Heart left ventricle (tissue), 16 donors: ENCODE results near the gene PDE1A. TPM values are rescaled to one million over a fixed set of nuclear protein-coding genes. Genes with fewer than 3 reads are reported as not detected.

ENCODE experiments used
- ATAC-seq, 4 donors: fragments of 200-7000 bp; cut with Tn5 transposase; one replicate each; pipeline ENCODE4 v1.9.1; 2020 to 2022; ENCODE audit warnings: moderate library complexity in 4 of 4, mild to moderate bottlenecking in 3 of 4, moderate number of reproducible peaks in 1 of 4
- DNase-seq, 5 donors: peaks; one replicate each; pipeline ENCODE4 v3.0.0-alpha.2; 2020
- H3K27ac ChIP-seq, 12 donors: fragments of 200-600 bp; sonication (generic) in 4 of 12; one replicate each; pipeline versions ENCODE4 v1.5.0 to v1.8.0; 2016 to 2022; ENCODE audit warnings: mild to moderate bottlenecking in 2 of 12
- H3K27me3 ChIP-seq, 9 donors: fragments of 200-600 bp; sonication (generic) in 2 of 9; one replicate each; pipeline versions ENCODE4 v1.5.1 to v1.8.0; 2016 to 2022; ENCODE audit warnings: mild to moderate bottlenecking in 3 of 9
- H3K36me3 ChIP-seq, 9 donors: fragments of 200-600 bp; sonication (generic) in 2 of 9; one replicate each; pipeline versions ENCODE4 v1.5.0 to v1.8.0; 2018 to 2022; ENCODE audit warnings: mild to moderate bottlenecking in 2 of 9
- H3K4me1 ChIP-seq, 12 donors: fragments of 200-600 bp; sonication (generic) in 4 of 12; one replicate each; pipeline versions ENCODE4 v1.5.0 to v1.8.0; 2016 to 2022; ENCODE audit warnings: mild to moderate bottlenecking in 3 of 12
- H3K4me3 ChIP-seq, 12 donors: fragments of 200-600 bp; sonication (generic) in 4 of 12; one replicate each; pipeline versions ENCODE4 v1.5.0 to v1.8.0; 2017 to 2022; ENCODE audit warnings: mild to moderate bottlenecking in 9 of 12, moderate library complexity in 4 of 12
- H3K9me3 ChIP-seq, 12 donors: fragments of 200-600 bp; sonication (generic) in 4 of 12; one replicate each; pipeline versions ENCODE4 v1.5.0 to v1.8.0; 2016 to 2022; ENCODE audit warnings: mild to moderate bottlenecking in 1 of 12
- CTCF ChIP-seq, 12 donors: fragments of 200-600 bp; sonication (generic) in 4 of 12; IDR thresholded peaks; one replicate each; pipeline versions ENCODE4 v1.5.0 to v1.8.0; 2018 to 2022; ENCODE audit warnings: antibody characterized with exemption in 12 of 12, mild to moderate bottlenecking in 5 of 12
- POLR2A ChIP-seq, 2 donors: fragments of 450-650 bp; IDR thresholded peaks; one replicate each; pipeline ENCODE4 v1.6.1; 2017; ENCODE audit warnings: antibody characterized with exemption in 2 of 2, mild to moderate bottlenecking in 2 of 2, moderate library complexity in 2 of 2
- WGBS, 4 donors: extraction: QIAGEN DNeasy Blood & Tissue Kit in 2 of 4; methylation state at CpG; one replicate each; pipeline versions ENCODE4 v1.1.5 to v1.1.7; 2013 to 2018; 5-methylcytosine and 5-hydroxymethylcytosine counted together
- intact Hi-C, 10 donors: fragments of 100-400 bp; cut with DNase I; formaldehyde crosslinking; loops; one replicate each; pipeline versions ENCODE4 v1.11.1 to v1.14.2; 2022
- polyA plus RNA-seq, 2 donors: library from polyadenylated mRNA; stranded (reverse); fragments of 200-250 nt; gene quantifications; one replicate each; pipeline ENCODE4 v1.2.3, GENCODE V29; 2013
- total RNA-seq, 9 donors: library from RNA; depleted of rRNA in 2 of 9; stranded (reverse); fragments of >200 nt in 2 of 9; fragmentation: NEBNext Ultra II Directional in 3 of 9; extraction: Animal tissue kit (Norgen Biotek cat#: 25700) in 3 of 9; gene quantifications; one replicate each; pipeline versions ENCODE4 v1.1.0 to v1.2.4, GENCODE V29; 2016 to 2023
- donor health status: ischemic (EF 13 %, LVEDD 7.1; RV severe dilation, severe dysfunction).
- donor health status: healthy with polysubstance abuse.
- donor health status: DM: no; HTN: yes; CAD: no.
- donor health status: DM: no; HTN: no; CAD: no.
- donor health status: ischemic (EF 25% LVEDD 6.9; RV normal size, moderate dysfunction).
- donor health status: ischemic (EF 25% LVEDD 5.7; RV mildly dilated, moderate dysfunction).
- donor health status: healthy.
- donor health status: DM: yes; HTN: yes; CAD: no.
- donor health status: ischemic (EF 35%, LVEDD 5.7; RV mildly dilated, moderate dysfunction).
- donor health status: nonischemic (EF 11% LVEDD 7.7; RV severe dilation, severe dysfunction).
- donor health status: DM: yes; HTN: yes; CAD: no.
- donor health status: PGD.
- donor health status: ischemic (EF 29% LVEDD 5.4; RV normal size, mild dysfunction).
- donor health status: nonischemic (EF 23%, LVEDD 6.1; RV moderate dilation, normal function).

The PDE1A gene
- total and polyA plus RNA-seq, 11 donors, result 2.5 to 25.5 (median 5.5) TPM

DNA sequence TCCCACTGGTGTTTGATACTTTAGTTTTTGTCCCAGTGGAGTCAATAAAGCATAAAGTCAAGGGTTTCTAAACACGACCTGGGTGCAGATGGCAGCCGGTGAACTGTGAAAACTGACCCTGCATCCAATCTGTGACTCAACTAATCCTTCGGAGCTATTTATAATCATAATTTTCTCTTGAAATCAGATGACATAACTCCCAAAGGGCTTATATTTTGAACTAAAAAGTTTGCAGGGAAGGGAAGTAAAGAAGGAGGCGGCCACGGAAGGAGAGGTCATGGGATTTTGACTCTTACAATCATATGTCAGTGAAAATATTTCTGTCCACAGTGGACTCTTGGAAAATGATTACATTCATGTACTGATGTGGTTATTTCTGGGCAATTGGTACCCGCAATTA, 178.5 kb downstream of the PDE1A start:
- peaks cover 0 to 38% (median 5%) of the 10 kb centered on the region in 12 donors for H3K4me1 ChIP-seq
- 55 to 71% (median 60%) methylated on average over 6 of the region's 6 CpGs for WGBS, 4 donors
- ATAC-seq (peak in 3 of 4 donors; percentile 38 to 71 (median 57)), DNase-seq (peak in 3 of 5 donors; percentile 19 to 51 (median 25))
- intact Hi-C loops, result loop anchor here in 1 of 10 donors (10.0 kb wide), 1 partner anchor 116 kb away; no protein-coding TSS in a partner anchor
- H3K4me3 ChIP-seq, result no peak overlapping the region
- peak overlapping the region in 8 of 12 donors; percentile 8 to 53 (median 38) for H3K27ac ChIP-seq
- no peaks in the 10 kb centered on the region for H3K27me3 ChIP-seq
- no peak for TF ChIP-seq POLR2A (IDR thresholded peaks at IDR 0.05)
- TF ChIP-seq CTCF (IDR thresholded peaks at IDR 0.05), result no peak
- no peaks in the 10 kb centered on the region for H3K9me3 ChIP-seq
- H3K36me3 ChIP-seq, result no peaks in the 10 kb centered on the region

GRCh38 chr2:182247831-182248230, 179.0 kb downstream of the PDE1A start:
- Histone ChIP-seq H3K4me1 (peaks cover 0 to 38% (median 5%) of the 10 kb centered on the region in 12 donors), H3K27me3 (no peaks in the 10 kb centered on the region), H3K4me3 (no peak overlapping the region), H3K27ac (peak overlapping the region in 4 of 12 donors; percentile 44 to 46 (median 45)), H3K9me3 (no peaks in the 10 kb centered on the region), H3K36me3 (no peaks in the 10 kb centered on the region)
- ATAC-seq (no peak), DNase-seq (no peak)
- 72 to 86% (median 83%) methylated on average over 1 of the region's 1 CpG for WGBS, 4 donors
- intact Hi-C loops, result loop anchor here in 1 of 10 donors (10.0 kb wide), 1 partner anchor 117 kb away; no protein-coding TSS in a partner anchor
- TF ChIP-seq CTCF (IDR thresholded peaks at IDR 0.05) (no peak), POLR2A (IDR thresholded peaks at IDR 0.05) (no peak)

- Histone ChIP-seq H3K4me1 (peaks cover 0 to 35% (median 3%) of the 10 kb centered on the region in 12 donors), H3K27ac (no peak overlapping the region), H3K9me3 (no peaks in the 10 kb centered on the region), H3K4me3 (no peak overlapping the region), H3K27me3 (no peaks in the 10 kb centered on the region), H3K36me3 (no peaks in the 10 kb centered on the region)
- TF ChIP-seq CTCF (IDR thresholded peaks at IDR 0.05) (no peak), POLR2A (IDR thresholded peaks at IDR 0.05) (no peak)
- no peak for DNase-seq
- intact Hi-C loops, result loop anchor here in 1 of 10 donors (10.0 kb wide), 1 partner anchor 119 kb away; no protein-coding TSS in a partner anchor
- no peak for ATAC-seq
Observed at GRCh38 chr2:182245963-182246362, 180.9 kb downstream of the PDE1A start.

- WGBS, 4 donors, result 40 to 74% (median 49%) methylated on average over 5 of the region's 5 CpGs
- no peak for TF ChIP-seq CTCF (IDR thresholded peaks at IDR 0.05)
- no peak for TF ChIP-seq POLR2A (IDR thresholded peaks at IDR 0.05)
- Histone ChIP-seq H3K9me3 (no peaks in the 10 kb centered on the region), H3K4me1 (peaks cover 0 to 14% (median 4%) of the 10 kb centered on the region in 12 donors), H3K36me3 (peaks cover 0 to 7% (median 0%) of the 10 kb centered on the region in 9 donors), H3K4me3 (no peak overlapping the region), H3K27me3 (no peaks in the 10 kb centered on the region), H3K27ac (no peak overlapping the region)
- intact Hi-C loops, result loop anchor here in 1 of 10 donors (10.0 kb wide), 1 partner anchor 122 kb away; no protein-coding TSS in a partner anchor
- DNase-seq, result no peak
- ATAC-seq, result no peak
Observed at GRCh38 chr2:182242609-182243008, 184.2 kb downstream of the PDE1A start.
